Measurements from ENCODE around the gene PCNA.

The PCNA gene

DNA sequence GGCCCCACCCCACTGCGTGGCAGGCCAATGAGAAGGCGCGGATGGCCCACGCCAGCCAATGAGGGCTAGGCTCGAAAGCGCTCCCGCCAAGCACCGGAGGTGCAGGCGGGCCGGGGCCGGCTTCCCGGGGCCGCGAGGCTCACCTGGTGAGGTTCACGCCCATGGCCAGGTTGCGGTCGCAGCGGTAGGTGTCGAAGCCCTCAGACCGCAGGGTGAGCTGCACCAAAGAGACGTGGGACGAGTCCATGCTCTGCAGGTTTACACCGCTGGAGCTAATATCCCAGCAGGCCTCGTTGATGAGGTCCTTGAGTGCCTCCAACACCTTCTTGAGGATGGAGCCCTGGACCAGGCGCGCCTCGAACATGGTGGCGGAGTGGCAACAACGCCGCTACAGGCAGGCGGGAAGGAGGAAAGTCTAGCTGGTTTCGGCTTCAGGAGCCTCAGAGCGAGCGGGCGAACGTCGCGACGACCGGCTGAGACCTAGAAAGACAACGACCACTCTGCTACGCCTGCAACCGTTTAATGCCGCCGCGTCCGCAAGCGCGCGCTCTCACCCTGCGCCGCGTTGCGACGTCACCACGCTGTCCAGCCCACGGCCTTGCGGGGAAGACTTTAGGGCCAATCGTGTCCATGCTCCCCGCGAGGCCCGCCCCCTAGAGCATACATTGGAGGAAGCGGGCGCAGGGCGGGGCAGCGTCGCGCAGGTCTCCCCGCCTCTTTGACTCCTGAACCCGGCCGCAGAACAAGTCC, at the start of gene PCNA:
Gene PCNA (minus strand): TSS at position 524 of the 750 bp plus-strand sequence. CDS start 160 bp downstream, at position 364.
- DNase-seq = peak; percentile 95

GRCh38 chr20:5168651-5169396, 49.1 kb upstream of the PCNA start:
- DNase-seq = no peak

DNA sequence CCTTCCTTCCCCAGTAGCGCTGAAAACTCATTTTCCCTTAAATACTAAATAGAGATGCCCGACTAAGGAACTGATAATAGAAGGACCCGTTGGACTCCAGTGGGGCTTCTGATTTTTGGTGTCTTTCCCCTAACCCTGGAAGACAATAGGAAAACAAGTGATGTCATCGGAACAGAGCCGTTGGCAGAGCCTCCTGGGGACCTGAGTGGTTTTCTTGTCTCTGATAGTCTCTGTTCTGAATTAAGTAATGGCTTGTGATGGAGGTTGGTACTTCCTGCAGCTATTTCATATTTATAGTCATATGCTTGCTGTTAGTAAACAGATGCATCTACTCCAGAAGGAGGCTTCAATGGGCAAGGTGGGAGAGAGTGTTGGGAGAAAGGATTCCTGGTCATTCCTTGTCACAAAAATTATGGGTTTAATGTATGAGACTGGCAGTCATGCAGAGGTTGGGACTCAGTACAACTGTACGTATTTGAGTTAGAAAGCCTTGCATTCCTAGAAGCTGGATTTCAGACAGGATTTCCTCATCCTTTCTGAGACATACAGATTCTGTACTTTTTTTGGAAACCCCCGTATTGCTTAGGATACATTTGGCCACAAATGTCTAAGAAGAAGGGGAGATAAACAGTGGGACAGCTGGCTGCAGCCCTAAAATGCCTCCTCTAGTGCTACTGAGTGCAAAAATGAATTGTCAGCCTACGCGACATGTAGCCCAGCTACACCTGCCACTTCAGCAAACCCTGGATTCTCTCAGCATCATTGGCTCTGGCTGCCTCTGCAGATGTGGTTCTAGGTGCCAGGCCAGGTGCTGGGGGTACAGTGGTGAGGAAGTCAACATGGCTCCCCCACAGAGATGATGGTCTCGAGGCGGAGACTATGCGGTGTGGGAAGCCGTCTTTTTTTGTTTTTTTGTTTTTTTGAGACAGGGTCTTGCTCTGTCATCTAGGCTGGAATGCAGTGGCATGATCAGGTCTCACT, 45.2 kb upstream of the PCNA start:
- no peak for DNase-seq

GRCh38 chr20:5161536-5162164, 41.9 kb upstream of the PCNA start:
- no peak for DNase-seq

- no peak for DNase-seq
Measured at GRCh38 chr20:5160882-5161281, 41.1 kb upstream of the PCNA start.

GRCh38 chr20:5159928-5160327, 40.2 kb upstream of the PCNA start:
- DNase-seq = no peak

GRCh38 chr20:5156675-5157448, 37.1 kb upstream of the PCNA start:
- DNase-seq = no peak

- DNase-seq = no peak
Measured at GRCh38 chr20:5155404-5155803, 35.6 kb upstream of the PCNA start.

DNA sequence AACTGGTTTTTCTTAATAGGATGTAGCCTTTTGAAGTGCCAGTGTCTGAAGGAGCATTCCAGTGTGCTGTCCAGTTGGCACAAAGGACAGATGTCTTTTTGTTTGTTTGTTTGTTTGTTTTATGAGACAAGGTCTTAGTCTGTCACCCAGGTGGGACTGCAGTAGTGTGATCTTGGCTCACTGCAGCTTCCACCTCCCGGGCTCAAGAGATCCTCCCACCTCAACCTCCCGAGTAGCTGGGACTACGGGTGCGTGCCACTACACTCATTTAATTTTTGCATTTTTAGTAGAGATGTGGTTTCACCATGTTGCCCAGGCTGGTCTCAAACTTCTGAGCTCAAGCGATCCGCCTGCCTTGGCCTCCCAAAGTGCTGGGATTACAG, 34.8 kb upstream of the PCNA start:
- DNase-seq = no peak

DNA sequence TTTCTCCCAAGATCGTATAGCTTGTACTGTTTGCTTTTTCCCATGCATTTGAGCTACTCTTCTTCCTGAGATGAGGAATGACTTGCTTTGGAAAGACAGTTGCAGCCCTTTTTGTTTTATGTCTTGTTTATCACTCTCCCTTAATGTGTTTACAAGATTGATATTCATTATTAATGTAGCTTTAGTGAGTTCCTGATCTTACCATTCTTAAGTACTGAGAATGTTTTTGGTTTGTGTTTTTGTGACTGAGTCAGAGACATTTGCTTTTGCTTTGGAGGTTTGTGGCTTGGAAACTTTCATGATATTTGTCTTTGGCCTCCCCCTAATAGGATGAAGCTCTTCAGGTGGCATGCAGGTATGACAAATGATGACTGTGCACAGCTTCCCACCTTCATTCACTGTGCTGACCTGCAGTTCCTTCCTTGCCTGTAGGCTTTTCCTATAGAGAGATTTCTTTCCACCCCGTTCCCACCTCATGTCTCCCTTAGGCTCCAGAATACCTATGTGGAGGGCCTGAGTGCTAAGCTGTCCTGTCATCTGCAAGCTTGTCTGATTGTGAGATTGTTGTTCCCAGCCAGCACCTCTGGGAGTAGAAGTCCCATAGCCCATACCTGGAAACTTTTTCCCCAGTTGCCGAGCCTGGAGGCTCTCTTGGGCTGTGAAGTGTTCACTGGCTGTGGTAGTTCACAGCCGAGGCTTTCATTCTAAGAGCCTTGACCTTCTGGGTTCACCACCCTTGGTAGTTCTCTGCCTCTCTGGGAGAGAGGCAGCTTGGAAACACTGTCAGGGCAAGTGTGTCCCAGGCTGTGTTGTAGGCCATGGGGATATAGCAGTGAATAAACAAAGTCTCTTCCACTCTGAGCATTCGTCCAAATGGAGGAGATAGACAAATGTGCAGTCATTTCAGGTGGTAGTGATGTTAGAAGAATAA, 34.1 kb upstream of the PCNA start:
- DNase-seq = no peak

DNA sequence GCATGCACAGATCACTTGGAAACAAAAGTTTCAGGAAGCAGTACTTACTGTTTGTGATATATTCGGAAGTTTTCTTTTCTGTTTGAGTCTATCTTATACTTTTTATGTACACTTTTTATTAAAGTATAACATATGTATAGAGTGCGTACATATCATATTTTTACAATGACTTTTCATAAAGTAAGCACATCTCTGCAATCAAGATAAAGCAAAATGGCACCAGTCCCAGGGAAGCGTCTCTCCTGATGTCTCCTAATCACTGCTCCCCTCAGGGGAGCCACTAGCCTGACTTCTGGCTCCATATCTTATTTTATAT, 33.4 kb upstream of the PCNA start:
- DNase-seq = no peak

- no peak for DNase-seq
Measured at GRCh38 chr20:5150226-5151076, 30.7 kb upstream of the PCNA start.

GRCh38 chr20:5149892-5150225, 30.1 kb upstream of the PCNA start:
- DNase-seq = no peak

- DNase-seq = no peak
Measured at GRCh38 chr20:5148581-5148980, 28.8 kb upstream of the PCNA start.

GRCh38 chr20:5146871-5147592, 27.3 kb upstream of the PCNA start:
- DNase-seq = no peak

- no peak for DNase-seq
Measured at GRCh38 chr20:5146099-5146668, 26.4 kb upstream of the PCNA start.

DNA sequence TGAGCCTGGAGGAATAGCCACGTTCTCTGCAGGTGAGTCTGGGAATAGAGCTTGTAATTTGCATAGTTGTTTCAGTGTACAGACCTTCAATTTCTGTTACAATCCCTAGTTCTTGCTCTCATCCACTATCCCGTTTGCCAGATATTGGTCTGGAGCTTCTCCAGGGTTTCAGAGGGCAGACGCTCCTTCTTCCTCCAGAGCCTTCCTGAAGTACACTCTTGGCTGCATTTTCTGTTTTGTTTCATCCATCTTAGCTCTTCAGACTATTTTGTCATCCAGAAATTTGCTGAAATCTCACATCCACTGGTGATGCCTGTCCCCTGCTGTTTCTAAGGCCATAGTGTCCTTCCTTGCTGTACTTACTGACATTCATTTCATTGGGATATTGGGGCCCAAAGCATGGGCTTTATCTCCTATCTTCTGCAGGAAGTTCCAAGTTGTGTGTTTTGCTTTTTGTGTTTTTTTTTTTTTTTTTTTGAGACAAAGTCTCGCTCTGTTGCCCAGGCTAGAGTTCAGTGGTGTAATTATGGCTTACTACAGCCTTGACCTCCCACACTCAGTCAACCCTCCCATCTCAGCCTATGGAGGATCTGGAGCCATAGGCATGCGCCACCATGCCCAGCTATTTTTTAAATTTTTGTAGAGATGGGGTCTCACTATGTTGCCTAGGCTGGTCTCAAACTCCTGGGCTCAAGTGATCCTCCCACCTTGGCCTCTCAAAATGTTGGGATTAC, 25.8 kb upstream of the PCNA start:
- no peak for DNase-seq

GRCh38 chr20:5143851-5144250, 24.1 kb upstream of the PCNA start:
- DNase-seq = no peak

Measured in CD4-positive, alpha-beta T cell treated with Interleukin-17A for 1 hour (primary cell).